Non-pigmented ciliary epithelial cell (primary cell): ENCODE measurements around the gene LIG3.
"Not testable (repeated sequence)": the region's sequence is repeated elsewhere in the genome, so short reads cannot be mapped to it uniquely, and the experiment has no call there.

Experiments
- DNase-seq: peaks from one replicate; pipeline ENCODE4 v3.0.0-alpha.2; 2010; ENCODE audit warnings: low read depth

The LIG3 gene

GRCh38 chr17:34980353-34980680 lies at the start of gene LIG3:
Gene LIG3 (plus strand): TSS chr17:34980512. CDS start chr17:34983006, 2,494 bp downstream.
- DNase-seq, result peak; percentile 64

DNA sequence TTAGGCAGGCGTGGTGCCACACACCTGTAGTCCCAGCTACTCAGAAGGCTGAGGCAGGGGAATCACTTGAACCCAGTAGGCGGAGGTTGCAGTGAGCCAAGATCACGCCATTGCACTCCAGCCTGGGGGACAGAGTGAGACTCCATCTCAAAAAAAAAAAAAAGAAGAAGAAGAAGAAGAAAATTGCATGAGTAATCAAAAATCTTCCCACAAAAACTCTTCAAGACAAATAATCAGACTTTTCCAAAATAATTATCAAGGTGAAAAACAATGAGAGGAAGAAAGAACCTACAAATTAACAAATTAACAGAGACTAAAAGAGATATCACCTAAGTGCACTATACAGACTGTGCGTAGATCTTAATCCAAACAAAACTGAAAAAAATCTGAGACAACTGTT lies 29.5 kb upstream of the LIG3 start:
- not testable (repeated sequence) for DNase-seq

DNA sequence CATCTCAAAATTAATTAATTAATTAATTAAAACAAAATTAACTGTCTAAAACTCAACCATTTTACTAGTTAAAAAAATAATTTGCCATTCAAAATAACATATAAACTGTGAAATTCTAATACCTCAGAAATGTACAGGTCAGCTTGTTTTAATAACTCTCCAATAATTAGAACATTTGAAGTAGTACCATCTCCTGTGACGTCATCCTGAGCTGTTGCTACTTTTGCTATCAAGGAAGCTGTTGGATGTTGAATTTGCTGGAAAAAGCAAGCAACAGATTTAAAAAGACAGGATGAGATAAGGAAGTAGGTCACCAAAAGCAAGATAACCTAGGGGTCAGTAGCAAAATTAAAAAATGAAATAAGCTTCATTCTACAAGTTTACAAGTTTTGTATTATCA lies 21.9 kb upstream of the LIG3 start:
- no peak for DNase-seq

DNA sequence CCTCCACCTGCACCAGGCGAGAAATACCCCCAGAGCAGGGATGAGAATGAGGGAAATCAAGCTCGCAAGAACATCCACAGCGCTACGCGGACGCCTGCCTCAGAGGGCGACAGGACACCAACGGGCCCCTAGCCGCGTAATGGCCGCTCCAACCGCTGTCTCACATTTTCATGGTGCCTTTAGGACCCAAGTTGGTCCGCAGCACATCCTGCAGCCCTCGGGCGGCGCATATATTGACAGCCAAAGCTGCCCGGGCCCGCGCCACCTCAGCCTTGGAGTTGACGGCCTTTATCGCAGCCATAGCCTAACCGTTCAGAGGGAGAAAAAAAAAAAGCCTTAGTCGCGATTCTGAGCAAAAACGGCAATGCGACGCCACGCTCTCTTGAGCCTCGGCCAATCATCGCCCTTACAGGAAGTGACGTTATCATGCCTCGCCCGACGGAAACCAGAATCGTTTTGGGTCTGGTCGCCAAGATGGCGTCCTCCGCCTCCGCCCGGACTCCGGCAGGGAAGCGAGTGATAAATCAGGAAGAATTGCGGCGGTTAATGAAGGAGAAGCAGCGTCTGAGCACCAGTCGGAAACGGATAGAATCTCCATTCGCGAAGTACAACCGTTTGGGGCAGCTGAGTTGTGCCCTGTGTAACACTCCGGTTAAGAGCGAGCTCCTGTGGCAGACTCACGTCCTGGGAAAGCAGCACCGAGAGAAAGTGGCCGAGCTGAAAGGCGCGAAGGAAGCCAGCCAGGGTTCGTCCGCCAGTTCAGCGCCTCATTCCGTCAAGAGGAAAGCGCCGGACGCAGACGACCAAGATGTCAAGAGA lies 19.0 kb upstream of the LIG3 start, which contains the start of the genes CCT6B and ZNF830:
Gene CCT6B, minus strand, starts transcription at position 368 of the 819 bp plus-strand sequence. Its CDS starts 67 bp downstream, at position 301.
Gene ZNF830, plus strand, starts transcription at position 448 of the 819 bp plus-strand sequence. Its CDS starts 27 bp downstream, at position 475.
- peak; percentile 78 for DNase-seq

GRCh38 chr17:34974179-34974578 lies 6.1 kb upstream of the LIG3 start:
- no peak for DNase-seq

DNA sequence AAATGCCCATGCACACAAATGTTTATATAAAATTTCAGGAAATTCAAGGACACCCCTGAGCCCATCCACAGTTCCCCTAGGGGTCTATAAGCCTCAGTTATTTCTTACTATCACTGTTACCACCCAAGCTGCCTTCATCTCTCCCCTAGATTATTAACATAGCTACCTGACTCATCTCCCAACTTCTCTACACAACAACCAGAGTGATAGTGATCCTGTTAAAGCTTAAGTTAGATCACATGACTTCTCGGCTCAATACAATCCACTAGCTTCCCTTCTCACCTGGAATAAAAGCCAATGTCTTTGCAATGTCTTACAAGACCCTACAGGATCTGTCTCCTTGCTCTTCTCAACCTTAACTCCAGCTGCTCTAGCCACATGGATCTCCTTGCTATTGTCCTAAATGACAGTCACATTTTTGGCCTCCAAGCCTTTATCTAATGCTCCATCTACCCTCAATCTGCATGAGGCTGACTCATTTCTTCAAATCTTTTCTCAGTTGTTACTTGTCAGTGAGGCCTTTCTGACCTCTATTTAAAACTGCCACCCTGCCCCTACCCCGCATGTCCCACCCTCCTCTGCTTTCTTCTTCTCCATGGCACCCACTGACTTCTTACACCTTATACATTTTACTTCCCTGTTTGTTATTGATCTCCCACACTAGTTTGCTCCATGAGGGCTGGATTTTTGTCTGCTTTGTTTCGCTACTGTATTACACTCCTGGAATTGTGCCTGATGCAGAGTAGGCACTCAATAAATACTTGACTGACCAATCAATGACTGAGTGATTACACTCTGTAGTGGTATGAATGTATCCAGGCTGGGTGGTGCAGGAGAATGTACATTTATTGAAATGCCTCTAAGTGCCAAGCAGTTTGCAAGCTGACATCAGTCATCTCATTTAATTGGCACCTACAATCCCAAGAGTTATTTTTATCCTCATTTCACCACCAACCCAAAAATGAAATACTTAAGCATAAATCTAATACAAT lies 5.2 kb upstream of the LIG3 start:
- no peak for DNase-seq

GRCh38 chr17:34979153-34979552 lies 1.2 kb upstream of the LIG3 start:
- no peak for DNase-seq

DNA sequence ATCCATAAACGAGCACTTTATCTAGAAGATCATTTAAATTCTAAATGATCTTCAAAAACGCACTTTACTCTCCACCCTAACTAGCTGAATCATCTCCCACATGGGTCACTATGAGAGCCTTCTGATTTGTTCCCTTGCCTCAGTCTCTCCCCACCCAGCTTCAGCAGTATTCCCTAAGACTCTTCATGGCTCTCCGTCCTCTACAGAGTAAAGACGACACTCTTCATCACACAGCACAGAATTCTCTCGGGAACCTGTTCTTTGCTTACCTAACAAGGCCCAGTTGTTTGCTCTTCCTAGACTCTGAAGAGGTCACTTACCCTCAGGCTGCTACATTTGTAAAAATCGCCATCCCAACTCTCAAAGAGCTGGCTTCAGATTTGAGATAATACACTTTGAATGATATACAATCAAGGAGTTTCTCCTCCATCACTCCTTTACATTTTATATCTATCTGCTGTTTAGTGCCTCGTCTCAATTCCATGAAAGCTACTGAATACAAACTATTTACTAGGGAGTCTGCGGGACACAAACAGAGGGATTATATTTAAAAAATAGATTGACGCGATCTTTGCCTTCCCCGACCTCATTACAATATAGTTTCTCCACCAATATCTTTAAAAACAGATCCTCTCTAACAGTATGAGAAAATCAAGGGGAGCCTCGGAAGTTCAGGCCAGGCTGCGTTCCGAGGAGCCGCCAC lies 511 bp upstream of the LIG3 start:
- no peak for DNase-seq

DNA sequence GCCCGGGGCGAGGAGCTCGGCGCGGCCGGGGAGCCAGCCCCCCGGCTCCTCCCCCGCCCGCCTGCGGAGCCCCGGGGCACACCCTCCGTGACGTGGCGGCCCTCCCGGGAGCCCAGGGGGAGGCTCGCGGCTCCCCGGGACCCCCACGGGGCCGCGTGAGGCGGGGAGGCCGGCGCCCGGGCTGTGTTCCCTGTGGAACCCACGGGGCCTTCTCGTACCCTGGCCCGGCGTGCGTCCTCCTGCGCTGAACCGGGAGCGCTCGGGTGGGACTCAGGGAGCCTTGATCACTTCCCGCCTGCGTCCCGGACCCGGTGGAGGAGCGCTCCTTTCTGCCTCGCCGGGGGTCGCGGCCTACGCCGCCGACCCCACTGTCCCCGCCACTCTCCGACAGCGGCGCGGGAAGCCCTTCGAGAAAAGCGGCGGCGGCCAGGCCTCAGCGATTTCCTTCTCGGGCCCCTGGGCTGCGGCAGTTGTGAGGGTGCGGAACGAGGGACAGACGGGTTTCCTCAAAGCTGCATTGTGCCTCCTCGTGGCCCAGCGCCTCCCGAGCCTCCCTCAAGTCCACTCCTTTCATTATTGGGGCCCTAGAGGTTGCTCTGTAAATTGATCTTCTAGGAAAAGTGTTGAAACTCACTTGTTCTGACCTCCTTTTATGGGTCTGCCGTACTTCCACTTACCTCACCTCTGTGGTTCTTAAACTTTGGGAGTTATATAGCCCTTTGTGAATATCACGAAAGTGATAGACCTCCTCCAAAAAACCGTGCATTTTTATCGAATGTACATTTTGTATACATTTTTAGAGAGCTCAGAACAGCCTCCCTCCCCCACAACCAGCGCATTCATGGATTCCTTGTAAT lies 597 bp downstream of the LIG3 start:
- no peak for DNase-seq

- DNase-seq, result no peak
These were observed 1.4 kb downstream of the LIG3 start for GRCh38 chr17:34981538-34982241.

- DNase-seq, result no peak
These were observed 6.9 kb downstream of the LIG3 start for GRCh38 chr17:34987232-34987631.

DNA sequence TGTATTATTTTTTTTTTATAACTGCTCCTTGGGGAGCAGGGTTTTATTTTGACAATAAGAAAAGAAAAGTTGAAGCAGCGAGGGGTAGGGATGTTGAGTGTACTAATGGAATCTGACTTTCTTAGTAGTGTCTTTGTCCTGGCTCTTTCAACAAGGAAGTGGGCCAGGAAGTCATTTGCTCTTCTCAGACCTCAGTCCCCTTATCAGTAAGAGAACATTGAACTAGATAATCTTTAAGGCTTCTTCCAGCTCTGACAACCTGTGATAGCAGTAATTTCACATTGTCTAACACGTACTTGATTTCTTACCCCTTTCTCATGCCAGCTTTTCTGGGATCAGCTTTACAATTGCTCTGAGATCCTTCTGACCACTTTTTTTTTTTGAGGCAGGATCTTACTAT lies 8.3 kb downstream of the LIG3 start:
- no peak for DNase-seq

DNA sequence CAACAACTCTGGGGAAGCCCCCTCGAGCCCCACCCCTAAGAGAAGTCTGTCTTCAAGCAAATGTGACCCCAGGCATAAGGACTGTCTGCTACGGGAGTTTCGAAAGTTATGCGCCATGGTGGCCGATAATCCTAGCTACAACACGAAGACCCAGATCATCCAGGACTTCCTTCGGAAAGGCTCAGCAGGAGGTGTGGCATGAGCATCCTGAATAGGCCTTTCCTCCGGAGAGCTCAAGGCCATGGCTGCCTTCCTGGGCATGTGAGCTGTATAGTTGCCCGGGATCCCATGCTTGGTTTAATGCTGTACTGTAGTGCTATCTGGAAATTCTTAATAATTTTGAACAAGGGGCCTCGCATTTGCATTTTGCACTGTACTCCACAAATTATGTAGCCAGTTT lies 9.2 kb downstream of the LIG3 start:
- no peak for DNase-seq

DNA sequence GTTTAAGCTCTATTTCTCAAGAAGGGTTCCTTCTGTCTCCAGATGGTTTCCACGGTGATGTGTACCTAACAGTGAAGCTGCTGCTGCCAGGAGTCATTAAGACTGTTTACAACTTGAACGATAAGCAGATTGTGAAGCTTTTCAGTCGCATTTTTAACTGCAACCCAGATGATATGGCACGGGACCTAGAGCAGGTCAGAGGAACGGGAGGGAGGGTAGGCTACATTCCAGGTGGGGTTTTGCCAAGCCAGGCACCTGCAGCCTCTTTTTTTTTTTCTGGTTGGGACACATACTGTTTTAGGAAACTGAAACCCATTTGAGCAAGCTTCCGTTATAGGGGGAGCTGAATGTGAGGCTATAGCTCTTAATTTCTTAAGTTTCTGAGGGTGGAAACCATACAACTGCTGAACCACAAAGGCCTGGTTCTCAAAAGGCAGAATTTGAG lies 10.6 kb downstream of the LIG3 start:
- no peak for DNase-seq

DNA sequence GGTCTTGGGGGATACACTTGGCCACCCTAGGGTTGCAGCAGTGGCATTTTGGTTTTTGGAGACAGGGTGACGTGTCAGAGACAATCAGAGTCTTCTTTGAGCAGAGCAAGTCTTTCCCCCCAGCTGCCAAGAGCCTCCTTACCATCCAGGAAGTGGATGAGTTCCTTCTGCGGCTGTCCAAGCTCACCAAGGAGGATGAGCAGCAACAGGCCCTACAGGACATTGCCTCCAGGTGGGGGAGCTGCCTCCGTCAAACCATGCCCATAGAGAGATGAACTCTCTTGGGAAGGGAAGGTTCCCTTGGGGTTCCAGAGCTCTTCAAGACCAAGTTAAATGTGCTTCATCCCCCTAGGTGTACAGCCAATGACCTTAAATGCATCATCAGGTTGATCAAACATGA lies 11.3 kb downstream of the LIG3 start:
- DNase-seq, result no peak

DNA sequence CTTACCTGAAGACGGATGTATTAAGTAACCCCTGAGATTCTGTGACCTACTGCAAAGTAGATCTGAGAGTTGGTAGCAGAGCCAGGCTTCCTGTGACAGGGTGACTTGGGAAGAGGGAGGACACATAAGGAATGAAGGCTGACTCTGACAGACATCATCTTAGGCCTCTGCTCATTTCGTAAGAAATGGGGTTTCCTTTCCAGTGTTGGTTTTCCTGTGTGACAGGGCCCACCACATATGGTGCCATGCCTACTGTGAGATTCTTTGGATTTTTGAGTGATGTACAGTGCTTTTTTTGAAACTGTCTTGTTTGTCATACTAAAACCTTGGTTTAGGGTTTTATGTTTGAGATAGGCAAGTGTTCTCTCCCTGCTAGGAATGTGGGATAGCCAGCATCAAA lies 12.7 kb downstream of the LIG3 start:
- DNase-seq, result no peak

DNA sequence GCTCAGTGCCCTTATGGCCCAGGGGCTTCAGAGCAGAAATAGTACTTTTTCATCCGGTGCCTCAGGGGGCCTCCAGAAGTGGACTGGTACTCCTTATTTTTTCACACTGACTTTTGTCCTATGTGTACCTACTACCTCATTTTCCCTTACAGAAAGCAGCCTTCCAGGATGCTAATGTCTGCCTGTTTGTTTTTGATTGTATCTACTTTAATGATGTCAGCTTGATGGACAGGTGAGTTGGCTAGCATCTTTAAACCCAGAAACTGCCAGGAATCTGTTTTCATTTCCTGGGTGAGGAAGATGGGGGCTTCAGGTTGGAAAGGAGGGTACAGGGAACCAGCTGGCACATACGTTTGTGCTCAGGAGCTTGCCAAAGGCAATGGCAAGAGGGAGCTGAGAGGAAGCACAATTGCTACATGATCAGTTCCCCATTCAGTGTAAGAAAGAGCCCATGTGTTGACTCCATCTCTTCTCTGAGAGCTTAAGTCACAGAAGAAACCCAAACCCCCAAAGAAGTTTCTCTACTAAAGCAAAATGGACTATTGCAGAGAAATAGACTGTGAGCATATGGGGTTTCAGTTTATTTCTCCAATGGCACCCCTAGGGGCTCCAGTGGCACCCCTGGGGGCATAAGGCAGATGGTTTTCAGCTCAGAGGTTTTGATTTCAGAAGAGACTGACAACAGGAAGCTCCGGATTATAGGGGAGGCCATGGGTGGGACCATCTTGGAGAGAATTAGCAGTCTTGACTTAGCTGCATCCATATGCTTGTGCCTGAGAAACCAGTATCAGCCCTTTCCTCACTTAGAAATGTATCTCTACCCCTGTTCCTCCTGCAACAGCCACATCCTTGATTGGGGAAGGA lies 16.3 kb downstream of the LIG3 start:
- no peak for DNase-seq

GRCh38 chr17:34997355-34997862 lies 17.1 kb downstream of the LIG3 start:
- peak; percentile 55 for DNase-seq

GRCh38 chr17:34998205-34998604 lies 17.9 kb downstream of the LIG3 start:
- DNase-seq, result no peak
